HG03039 (cell line): ENCODE measurements around the gene ZNF214.
"Not testable (repeated sequence)": the region's sequence is repeated elsewhere in the genome, so short reads cannot be mapped to it uniquely, and the experiment has no call there.

ENCODE experiments used
- ATAC-seq: cut with Tn5 transposase; IDR thresholded peaks from one replicate; pipeline ENCODE4 v1.9.1; 2021; ENCODE audit warnings: mild to moderate bottlenecking, moderate library complexity; ENCODE audit not compliant: unreplicated experiment

ZNF214 gene

GRCh38 chr11:6991227-6991626 is 28.9 kb downstream of the ZNF214 start:
- no peak for ATAC-seq

- no peak for ATAC-seq
Measured at GRCh38 chr11:6988506-6988905, 31.6 kb downstream of the ZNF214 start.

DNA sequence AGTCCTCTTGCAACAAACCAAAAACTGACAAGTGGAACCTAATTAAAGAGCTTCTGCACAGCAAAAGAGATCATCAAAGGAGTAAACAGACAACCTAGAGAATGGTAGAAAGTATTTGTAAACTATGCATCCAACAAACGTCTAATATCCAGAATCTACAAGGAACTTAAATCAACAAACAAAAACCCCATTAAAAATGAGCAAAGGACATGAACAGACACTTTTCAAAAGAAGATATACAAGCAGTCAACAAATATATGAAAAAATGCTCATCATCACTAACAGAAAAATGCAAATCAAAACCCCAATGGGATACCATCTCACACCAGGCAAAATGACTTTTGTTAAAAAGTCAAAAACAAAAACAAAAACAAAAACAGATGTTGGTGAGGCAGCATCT is 33.7 kb downstream of the ZNF214 start:
- no peak for ATAC-seq

DNA sequence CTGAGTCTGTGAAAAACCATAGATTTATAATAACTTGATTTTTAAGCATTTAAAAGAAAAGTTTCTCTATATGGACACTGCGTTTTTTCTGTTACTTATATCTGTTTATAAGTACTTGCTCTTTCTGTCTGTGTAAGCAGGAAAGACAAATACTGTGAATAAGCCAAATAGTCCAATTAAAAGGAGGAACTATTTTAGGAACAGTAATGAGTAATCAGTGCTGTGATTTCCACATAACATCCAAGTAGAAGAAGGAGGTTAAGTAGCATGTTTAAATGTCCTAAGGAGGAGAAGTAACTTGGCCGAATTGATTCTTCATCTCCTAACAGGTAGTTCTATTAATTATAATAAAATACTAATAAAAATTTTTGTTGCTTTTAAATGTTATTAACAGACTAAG is 40.8 kb downstream of the ZNF214 start:
- ATAC-seq, result no peak

DNA sequence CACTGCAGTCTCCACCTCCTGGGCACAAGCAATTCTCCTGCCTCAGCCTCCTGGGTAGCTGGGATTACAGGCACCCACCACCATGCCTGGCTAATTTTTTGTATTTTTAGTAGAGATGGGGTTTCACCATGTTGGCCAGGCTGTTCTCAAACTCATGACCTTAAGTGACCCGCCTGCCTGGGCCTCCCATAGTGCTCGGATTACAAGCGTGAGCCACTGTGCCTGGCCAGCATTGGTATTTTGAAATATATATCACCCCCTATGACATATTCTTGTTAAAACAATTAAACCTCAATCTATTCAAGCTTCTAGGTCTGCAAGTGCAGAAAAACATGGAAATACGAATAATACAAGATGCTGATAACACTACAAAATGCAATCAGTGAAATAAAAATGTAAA is 50.3 kb downstream of the ZNF214 start:
- not testable (repeated sequence) for ATAC-seq

- no peak for ATAC-seq
Measured at GRCh38 chr11:6968816-6969215, 51.3 kb downstream of the ZNF214 start.

DNA sequence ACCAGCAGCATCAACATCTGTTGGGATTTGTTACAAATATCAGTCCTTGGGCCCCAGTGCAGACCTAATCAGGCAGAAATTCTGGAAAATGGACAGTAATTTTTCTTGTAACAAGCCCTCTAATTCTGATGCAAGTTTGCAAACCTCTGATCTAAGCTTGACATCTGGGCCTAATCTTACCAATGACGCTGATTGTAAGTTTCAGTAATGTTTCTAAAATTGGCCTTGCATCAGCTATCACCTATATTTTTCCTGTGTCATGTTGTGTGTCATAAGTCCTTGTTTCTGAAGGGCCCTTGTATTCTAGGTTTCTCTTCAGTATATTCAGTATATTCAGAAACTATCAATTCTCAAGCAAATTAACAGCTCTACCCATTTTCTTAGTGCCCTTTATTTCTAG is 57.5 kb downstream of the ZNF214 start:
- ATAC-seq, result peak; percentile 65

DNA sequence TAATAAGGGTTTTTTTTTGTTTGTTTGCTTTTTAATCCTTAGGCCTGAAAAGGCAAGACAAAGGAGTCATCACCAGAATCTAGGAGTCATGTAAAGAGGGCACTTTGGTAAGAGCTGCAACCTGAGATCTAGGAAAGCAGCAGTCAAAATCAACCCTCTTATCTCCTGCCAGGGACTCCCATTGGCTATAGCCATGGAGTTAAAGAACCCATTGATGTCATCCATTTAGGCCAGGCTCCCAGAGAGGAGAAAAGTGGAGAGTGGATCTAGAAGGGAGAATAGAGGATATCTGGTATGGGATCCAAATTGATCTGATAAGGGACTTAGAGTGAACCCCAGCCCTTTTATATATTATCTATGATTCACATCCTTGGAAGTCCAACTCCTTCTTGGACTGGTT is 58.0 kb downstream of the ZNF214 start:
- no peak for ATAC-seq

DNA sequence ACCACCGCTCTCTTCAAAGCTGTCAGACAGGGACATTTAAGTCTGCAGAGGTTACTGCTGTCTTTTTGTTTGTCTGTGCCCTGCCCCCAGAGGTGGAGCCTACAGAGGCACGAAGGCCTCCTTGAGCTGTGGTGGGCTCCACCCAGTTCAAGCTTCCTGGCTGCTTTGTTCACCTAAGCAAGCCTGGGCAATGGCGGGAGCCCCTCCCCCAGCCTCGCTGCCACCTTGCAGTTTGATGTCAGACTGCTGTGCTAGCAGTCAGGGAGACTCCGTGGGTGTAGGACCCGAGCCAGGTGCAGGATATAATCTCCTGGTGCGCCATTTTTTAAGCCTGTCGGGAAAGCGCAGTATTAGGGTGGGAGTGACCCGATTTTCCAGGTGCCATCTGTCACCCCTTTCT is 65.9 kb downstream of the ZNF214 start:
- not testable (repeated sequence) for ATAC-seq
